Kidney epithelial cell (primary cell): ENCODE results near the gene NXN. TPM values are rescaled to one million over a fixed set of nuclear protein-coding genes. Genes with fewer than 3 reads are reported as not detected.
"Not testable (repeated sequence)": the region's sequence is repeated elsewhere in the genome, so short reads cannot be mapped to it uniquely, and the experiment has no call there.

ENCODE experiments used
- DNase-seq: peaks from one replicate; pipeline ENCODE4 v3.0.0-alpha.2; 2010; ENCODE audit warnings: low read depth
- H3K27me3 ChIP-seq: 2 replicates; pipeline ENCODE4 v1.6.0; 2011; ENCODE audit warnings: low read length; ENCODE audit not compliant: control insufficient read depth, insufficient read depth
- H3K36me3 ChIP-seq: 2 replicates; pipeline ENCODE4 v1.5.1; 2011; ENCODE audit warnings: low read length; ENCODE audit not compliant: control insufficient read depth, insufficient read depth
- H3K4me3 ChIP-seq: 2 replicates; pipeline ENCODE4 v1.5.1; 2011; ENCODE audit warnings: low read depth, mild to moderate bottlenecking, control low read depth, low read length
- CTCF ChIP-seq: IDR thresholded peaks from 2 replicates; pipeline ENCODE4 v1.5.1; 2011; ENCODE audit warnings: mild to moderate bottlenecking, moderate library complexity, low read length, control low read depth, inconsistent platforms; ENCODE audit not compliant: insufficient read depth, poor library complexity, severe bottlenecking
- total RNA-seq: library from RNA; depleted of rRNA; stranded (reverse); fragments of >200 nt; gene quantifications from 2 replicates; pipeline ENCODE4 v1.2.3, GENCODE V29; 2015

NXN gene
- total RNA-seq, 1 donor from 2014 or later = 34.3 TPM

- no peak for TF ChIP-seq CTCF
- Histone ChIP-seq H3K27me3 (no peaks in the 10 kb centered on the region), H3K4me3 (no peak overlapping the region), H3K36me3 (peaks cover 4% of the 10 kb centered on the region)
- DNase-seq = no peak
Observed at GRCh38 chr17:773467-774312, 205.9 kb downstream of the NXN start.

- Histone ChIP-seq H3K4me3 (no peak overlapping the region), H3K36me3 (peaks cover 4% of the 10 kb centered on the region), H3K27me3 (no peaks in the 10 kb centered on the region)
- no peak for DNase-seq
- no peak for TF ChIP-seq CTCF
Observed at GRCh38 chr17:773016-773415, 206.6 kb downstream of the NXN start.

- peaks cover 3% of the 10 kb centered on the region for H3K36me3 ChIP-seq
- no peak overlapping the region for H3K4me3 ChIP-seq
- no peak for TF ChIP-seq CTCF
- DNase-seq = no peak
- H3K27me3 ChIP-seq = no peaks in the 10 kb centered on the region
Observed at GRCh38 chr17:767076-767475, 212.5 kb downstream of the NXN start.

- Histone ChIP-seq H3K27me3 (no peaks in the 10 kb centered on the region), H3K36me3 (no peaks in the 10 kb centered on the region), H3K4me3 (no peak overlapping the region)
- TF ChIP-seq CTCF = no peak
- DNase-seq = no peak
Observed at GRCh38 chr17:760371-760770, 219.2 kb downstream of the NXN start.

DNA sequence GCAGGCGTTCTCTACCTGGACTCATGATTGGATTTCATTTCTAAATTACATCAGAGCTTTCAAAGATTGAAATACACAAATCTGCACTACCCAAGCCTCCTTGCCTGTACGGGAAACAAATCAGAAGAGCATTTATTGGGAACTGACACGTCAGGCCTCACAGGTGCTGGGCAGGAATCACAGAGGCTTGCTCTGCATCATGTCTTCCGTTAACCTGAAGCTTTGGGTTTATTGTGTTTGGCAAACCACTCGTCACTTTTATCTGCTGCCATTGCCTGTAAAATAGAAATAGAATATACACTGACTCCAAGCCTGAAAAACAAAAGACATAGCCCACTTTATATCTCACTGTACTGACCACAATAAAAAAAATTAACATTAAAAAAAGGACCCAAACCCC lies 219.6 kb downstream of the NXN start:
- TF ChIP-seq CTCF = no peak
- H3K27me3 ChIP-seq = no peaks in the 10 kb centered on the region
- H3K36me3 ChIP-seq = no peaks in the 10 kb centered on the region
- DNase-seq = no peak
- H3K4me3 ChIP-seq = no peak overlapping the region

DNA sequence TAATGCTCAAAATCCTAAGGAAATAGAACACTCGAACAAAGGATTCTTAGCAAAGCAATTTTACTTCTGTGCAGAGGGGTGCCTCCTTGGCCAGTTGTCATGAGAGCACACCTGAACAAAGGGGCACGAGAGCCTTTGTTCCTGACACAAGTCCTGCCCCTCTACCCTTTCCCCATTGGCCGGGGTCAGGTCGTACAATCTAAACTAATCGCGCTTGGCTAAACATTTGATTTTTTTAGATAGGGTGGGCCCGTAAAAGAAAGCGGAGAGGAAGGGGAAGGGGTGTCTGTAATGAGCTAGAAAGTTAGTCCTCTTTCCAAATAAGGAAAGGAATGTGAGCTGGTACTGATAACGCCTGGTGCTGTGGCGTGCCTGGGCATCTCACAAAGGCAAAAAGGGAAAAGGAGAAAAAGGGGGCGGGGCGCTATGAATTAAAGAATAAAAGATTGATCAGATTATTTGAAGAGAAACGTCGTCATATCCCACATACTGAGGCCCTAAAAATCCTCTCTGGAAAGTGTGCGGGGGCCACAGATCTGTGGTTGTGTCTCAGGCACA lies 223.5 kb downstream of the NXN start:
- not testable (repeated sequence) for H3K36me3 ChIP-seq, H3K27me3 ChIP-seq, H3K4me3 ChIP-seq, DNase-seq

GRCh38 chr17:755319-755961 lies 224.1 kb downstream of the NXN start:
- DNase-seq, H3K4me3 ChIP-seq: not testable (repeated sequence)

More at GRCh38 chr17:755319-755961, 224.1 kb downstream of the NXN start:
- H3K27me3 ChIP-seq, H3K36me3 ChIP-seq: not testable (repeated sequence)
